Gastroesophageal sphincter (tissue), 4 donors: Measurements from ENCODE around the gene KHDC4. TPM values are rescaled to one million over a fixed set of nuclear protein-coding genes. Genes with fewer than 3 reads are reported as not detected.
A peak's percentile ranks its signal among the peaks of the same experiment; 100 is the strongest.

Source experiments
- ATAC-seq: fragments of 150-250 bp; one replicate; pipeline ENCODE4 v1.9.1; 2016; ENCODE audit warnings: mild to moderate bottlenecking, moderate library complexity
- H3K27ac ChIP-seq, 4 donors: fragments of 200-600 bp; sonication (generic) in 3 of 4; 1 replicate in 3 of 4; 2 replicates in 1 of 4; pipeline ENCODE4 v1.5.1; 2016 to 2019
- H3K27me3 ChIP-seq: fragments of 200-600 bp; sonication (generic); one replicate; pipeline ENCODE4 v1.5.1; 2019
- H3K36me3 ChIP-seq, 2 donors: fragments of 200-600 bp; sonication (generic); one replicate each; pipeline ENCODE4 v1.5.1; 2019; ENCODE audit warnings: control low read depth in 1 of 2
- H3K4me1 ChIP-seq, 3 donors: fragments of 200-600 bp; sonication (generic); 1 replicate in 2 of 3; 2 replicates in 1 of 3; pipeline ENCODE4 v1.5.1; 2016 to 2019; ENCODE audit warnings: control low read depth in 2 of 3
- H3K4me3 ChIP-seq, 2 donors: fragments of 200-600 bp; sonication (generic); one replicate each; pipeline ENCODE4 v1.5.1; 2019; ENCODE audit warnings: mild to moderate bottlenecking in 1 of 2, moderate library complexity in 1 of 2
- H3K9me3 ChIP-seq, 3 donors: fragments of 200-600 bp; sonication (generic); one replicate each; pipeline ENCODE4 v1.5.1; 2017 to 2019; ENCODE audit warnings: control low read depth in 2 of 3
- EP300 ChIP-seq: sonication (generic); formaldehyde crosslinking; IDR thresholded peaks from one replicate; pipeline ENCODE4 v1.6.1; 2017; ENCODE audit warnings: antibody characterized with exemption, mild to moderate bottlenecking
- POLR2A ChIP-seq, 2 donors: fragments of 450-650 bp; IDR thresholded peaks; one replicate each; pipeline ENCODE4 v1.6.1; 2017; ENCODE audit warnings: antibody characterized with exemption in 2 of 2, mild to moderate bottlenecking in 2 of 2, moderate library complexity in 1 of 2
- POLR2AphosphoS5 ChIP-seq: sonication (generic); formaldehyde crosslinking; IDR thresholded peaks from one replicate; pipeline ENCODE4 v1.6.1; 2017; ENCODE audit warnings: antibody characterized with exemption
- WGBS, 2 donors: methylation state at CpG; one replicate each; pipeline ENCODE4 v1.1.5; 2018; ENCODE audit warnings: low coverage in 1 of 2; 5-methylcytosine and 5-hydroxymethylcytosine counted together
- total RNA-seq, 4 donors: library from RNA; depleted of rRNA; stranded (reverse); fragments of >200 nt; gene quantifications; one replicate each; pipeline ENCODE4 v1.1.0, GENCODE V29; 2016
- TF ChIP-seq, protein P1 (sequence below), 4 experiments: fragments of 200-600 bp in 2 of 4; fragments of 450-650 bp in 2 of 4; sonication (generic) in 1 of 4; IDR thresholded peaks; one replicate each; pipeline ENCODE4 v1.5.1; 2017 to 2019; ENCODE audit warnings: antibody characterized with exemption in 4 of 4, mild to moderate bottlenecking in 2 of 4, moderate library complexity in 2 of 4

The KHDC4 gene
- total RNA-seq, 4 donors from 2014 or later = 20.4 to 57.4 (median 34.6) TPM

DNA sequence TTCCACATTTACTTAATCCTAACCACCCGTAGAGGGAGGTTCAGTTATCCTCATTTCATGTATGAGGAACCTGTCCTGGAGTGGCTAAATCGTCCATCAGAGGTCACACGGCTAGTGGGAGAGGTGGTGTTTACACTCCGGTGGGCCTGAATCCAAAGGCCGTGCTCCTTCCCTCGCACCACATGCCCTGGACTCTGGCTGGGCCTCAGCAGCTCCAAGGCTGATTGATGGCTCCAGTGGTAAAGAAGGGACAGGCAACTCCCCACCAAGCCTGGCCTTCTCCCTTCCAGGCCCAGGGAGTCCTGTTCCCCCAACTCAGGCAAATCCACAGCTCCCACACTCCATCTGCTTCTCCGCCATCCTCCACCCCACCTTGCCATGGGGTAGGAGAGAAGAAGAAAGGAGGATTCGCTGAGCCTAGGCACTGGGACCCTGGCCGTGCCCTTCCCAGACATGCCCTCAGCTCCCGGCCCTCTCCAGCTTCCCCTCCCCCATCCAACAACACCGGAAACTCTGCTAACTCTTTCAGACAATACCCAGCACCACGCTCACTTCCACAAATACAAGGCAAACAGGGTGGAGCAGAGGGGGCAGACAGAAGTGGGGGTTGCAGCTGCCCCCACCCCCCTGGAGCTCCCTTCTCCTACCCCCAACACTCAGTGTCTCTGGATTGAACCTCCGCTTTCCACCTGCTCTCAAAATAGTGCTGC is 33.3 kb upstream of the KHDC4 start:
- H3K27me3 ChIP-seq = no peaks in the 10 kb centered on the region
- ATAC-seq = peak; percentile 42
- H3K4me1 ChIP-seq = peaks cover 19 to 85% (median 66%) of the 10 kb centered on the region in 3 donors
- WGBS, 2 donors = 14 to 25% methylated on average over 7 of the region's 13 CpGs
- H3K36me3 ChIP-seq = peaks cover 0 to 56% of the 10 kb centered on the region in 2 donors
- H3K4me3 ChIP-seq = peak overlapping the region in 1 of 2 donors; percentile 27
- TF ChIP-seq POLR2AphosphoS5 = no peak
- no peak for TF ChIP-seq POLR2A (IDR thresholded peaks at IDR 0.05)
- no peak for TF ChIP-seq EP300
- TF ChIP-seq, protein P1, sequence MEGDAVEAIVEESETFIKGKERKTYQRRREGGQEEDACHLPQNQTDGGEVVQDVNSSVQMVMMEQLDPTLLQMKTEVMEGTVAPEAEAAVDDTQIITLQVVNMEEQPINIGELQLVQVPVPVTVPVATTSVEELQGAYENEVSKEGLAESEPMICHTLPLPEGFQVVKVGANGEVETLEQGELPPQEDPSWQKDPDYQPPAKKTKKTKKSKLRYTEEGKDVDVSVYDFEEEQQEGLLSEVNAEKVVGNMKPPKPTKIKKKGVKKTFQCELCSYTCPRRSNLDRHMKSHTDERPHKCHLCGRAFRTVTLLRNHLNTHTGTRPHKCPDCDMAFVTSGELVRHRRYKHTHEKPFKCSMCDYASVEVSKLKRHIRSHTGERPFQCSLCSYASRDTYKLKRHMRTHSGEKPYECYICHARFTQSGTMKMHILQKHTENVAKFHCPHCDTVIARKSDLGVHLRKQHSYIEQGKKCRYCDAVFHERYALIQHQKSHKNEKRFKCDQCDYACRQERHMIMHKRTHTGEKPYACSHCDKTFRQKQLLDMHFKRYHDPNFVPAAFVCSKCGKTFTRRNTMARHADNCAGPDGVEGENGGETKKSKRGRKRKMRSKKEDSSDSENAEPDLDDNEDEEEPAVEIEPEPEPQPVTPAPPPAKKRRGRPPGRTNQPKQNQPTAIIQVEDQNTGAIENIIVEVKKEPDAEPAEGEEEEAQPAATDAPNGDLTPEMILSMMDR (IDR thresholded peaks at IDR 0.05) = no peak
- peak overlapping the region; percentile 71 to 97 (median 91) for H3K27ac ChIP-seq
- H3K9me3 ChIP-seq = no peaks in the 10 kb centered on the region

GRCh38 chr1:155966750-155967149 is 32.5 kb upstream of the KHDC4 start:
- no peaks in the 10 kb centered on the region for H3K27me3 ChIP-seq
- peak overlapping the region in 3 of 4 donors; percentile 89 to 97 (median 93) for H3K27ac ChIP-seq
- H3K4me1 ChIP-seq = peaks cover 21 to 85% (median 65%) of the 10 kb centered on the region in 3 donors
- ATAC-seq = no peak
- no peaks in the 10 kb centered on the region for H3K9me3 ChIP-seq
- H3K4me3 ChIP-seq = no peak overlapping the region
- no CpG with 5 or more reads among the region's 7 CpGs for WGBS, 2 donors
- TF ChIP-seq, protein P1 (IDR thresholded peaks at IDR 0.05) = no peak
- TF ChIP-seq EP300 (no peak), POLR2AphosphoS5 (no peak), POLR2A (IDR thresholded peaks at IDR 0.05) (no peak)
- peaks cover 0 to 64% of the 10 kb centered on the region in 2 donors for H3K36me3 ChIP-seq

- peak overlapping the region in 3 of 4 donors; percentile 89 to 97 (median 93) for H3K27ac ChIP-seq
- H3K9me3 ChIP-seq = no peaks in the 10 kb centered on the region
- WGBS, 2 donors = 57 to 67% methylated on average over 1 to 3 of the region's 9 CpGs
- peaks cover 21 to 85% (median 64%) of the 10 kb centered on the region in 3 donors for H3K4me1 ChIP-seq
- H3K36me3 ChIP-seq = peaks cover 0 to 70% of the 10 kb centered on the region in 2 donors
- no peak for TF ChIP-seq EP300
- TF ChIP-seq, protein P1 (IDR thresholded peaks at IDR 0.05) = peak in 1 of 4 experiments; percentile 24
- no peaks in the 10 kb centered on the region for H3K27me3 ChIP-seq
- no peak for ATAC-seq
- no peak overlapping the region for H3K4me3 ChIP-seq
These were observed 31.9 kb upstream of the KHDC4 start for GRCh38 chr1:155966135-155966534.

GRCh38 chr1:155964193-155964592 is 30.0 kb upstream of the KHDC4 start:
- peaks cover 0 to 88% of the 10 kb centered on the region in 2 donors for H3K36me3 ChIP-seq
- peaks cover 23 to 85% (median 56%) of the 10 kb centered on the region in 3 donors for H3K4me1 ChIP-seq
- peak overlapping the region in 1 of 4 donors; percentile 93 for H3K27ac ChIP-seq
- H3K9me3 ChIP-seq = no peaks in the 10 kb centered on the region
- no peak for ATAC-seq
- no peak overlapping the region for H3K4me3 ChIP-seq
- WGBS, 2 donors = 69 to 75% methylated on average over 4 to 5 of the region's 7 CpGs
- TF ChIP-seq POLR2A (IDR thresholded peaks at IDR 0.05) (no peak), POLR2AphosphoS5 (no peak), EP300 (no peak)
- TF ChIP-seq, protein P1 (IDR thresholded peaks at IDR 0.05) = no peak
- no peaks in the 10 kb centered on the region for H3K27me3 ChIP-seq
